HL-60 (cell line): ENCODE measurements around the gene INSIG1.

Source experiments
- POLR2AphosphoS5 ChIP-seq: IDR thresholded peaks from 2 replicates; pipeline ENCODE4 v1.6.1; 2012; ENCODE audit warnings: low read depth
- REST ChIP-seq: IDR thresholded peaks from 2 replicates; pipeline ENCODE4 v1.6.1; 2012; ENCODE audit warnings: low read depth; ENCODE audit not compliant: insufficient replicate concordance
- TF ChIP-seq, protein P1 (sequence below): IDR thresholded peaks from one replicate; pipeline ENCODE4 v1.5.1; 2011; ENCODE audit warnings: low read length, control low read depth, inconsistent platforms; ENCODE audit not compliant: insufficient read depth

DNA sequence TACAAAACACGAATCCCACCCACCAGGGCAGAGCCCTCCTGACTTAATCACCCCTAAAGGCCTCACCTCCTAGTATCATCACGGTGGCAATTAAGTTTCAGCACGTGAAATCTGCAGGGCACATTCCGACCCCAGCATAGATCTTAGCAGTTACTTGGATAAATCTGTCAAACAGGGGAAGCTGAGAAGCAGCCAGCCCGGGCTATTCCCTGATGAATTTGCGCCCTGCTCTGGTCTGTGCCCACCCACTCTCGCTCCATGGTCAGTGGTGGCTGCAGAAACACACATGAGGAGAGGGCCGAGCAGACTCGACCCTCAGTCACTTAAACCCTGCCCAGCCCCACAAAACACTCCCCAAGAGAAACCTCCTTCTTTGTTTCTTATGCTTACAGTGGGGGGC lies 28.7 kb downstream of the INSIG1 start:
- TF ChIP-seq POLR2AphosphoS5, result no peak
- TF ChIP-seq, protein P1, sequence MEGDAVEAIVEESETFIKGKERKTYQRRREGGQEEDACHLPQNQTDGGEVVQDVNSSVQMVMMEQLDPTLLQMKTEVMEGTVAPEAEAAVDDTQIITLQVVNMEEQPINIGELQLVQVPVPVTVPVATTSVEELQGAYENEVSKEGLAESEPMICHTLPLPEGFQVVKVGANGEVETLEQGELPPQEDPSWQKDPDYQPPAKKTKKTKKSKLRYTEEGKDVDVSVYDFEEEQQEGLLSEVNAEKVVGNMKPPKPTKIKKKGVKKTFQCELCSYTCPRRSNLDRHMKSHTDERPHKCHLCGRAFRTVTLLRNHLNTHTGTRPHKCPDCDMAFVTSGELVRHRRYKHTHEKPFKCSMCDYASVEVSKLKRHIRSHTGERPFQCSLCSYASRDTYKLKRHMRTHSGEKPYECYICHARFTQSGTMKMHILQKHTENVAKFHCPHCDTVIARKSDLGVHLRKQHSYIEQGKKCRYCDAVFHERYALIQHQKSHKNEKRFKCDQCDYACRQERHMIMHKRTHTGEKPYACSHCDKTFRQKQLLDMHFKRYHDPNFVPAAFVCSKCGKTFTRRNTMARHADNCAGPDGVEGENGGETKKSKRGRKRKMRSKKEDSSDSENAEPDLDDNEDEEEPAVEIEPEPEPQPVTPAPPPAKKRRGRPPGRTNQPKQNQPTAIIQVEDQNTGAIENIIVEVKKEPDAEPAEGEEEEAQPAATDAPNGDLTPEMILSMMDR, result no peak
- TF ChIP-seq REST, result no peak
